Hematopoietic multipotent progenitor cell treated with erythropoietin and hydrocortisone succinate and interleukin-3 and kit ligand, for 4 days (in vitro differentiated cells): ENCODE measurements around the gene NPLOC4.
"Not testable (repeated sequence)": the region's sequence is repeated elsewhere in the genome, so short reads cannot be mapped to it uniquely, and the experiment has no call there.

Source experiments
- DNase-seq: peaks from one replicate; pipeline ENCODE4 v3.0.0-alpha.2; 2015

Gene NPLOC4

DNA sequence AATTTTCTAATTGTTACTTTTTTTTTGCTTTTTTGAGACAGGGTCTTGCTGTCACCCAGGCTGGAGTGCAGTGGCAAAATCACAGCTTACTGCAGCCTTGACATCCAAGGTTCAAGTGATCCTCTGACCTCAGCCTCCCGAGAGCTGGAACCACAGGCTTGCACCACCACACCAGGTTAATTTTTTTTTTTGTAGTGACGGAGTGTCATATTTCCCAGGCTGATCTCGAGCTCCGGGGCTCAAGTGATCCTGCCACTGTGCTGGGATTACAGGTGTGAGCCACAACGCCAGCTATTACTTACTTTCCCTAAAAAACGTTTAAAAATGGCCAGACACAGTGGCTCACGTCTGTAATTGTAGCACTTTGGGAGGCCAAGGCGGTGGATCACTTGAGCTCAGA lies 6.6 kb downstream of the NPLOC4 start:
- no peak for DNase-seq

DNA sequence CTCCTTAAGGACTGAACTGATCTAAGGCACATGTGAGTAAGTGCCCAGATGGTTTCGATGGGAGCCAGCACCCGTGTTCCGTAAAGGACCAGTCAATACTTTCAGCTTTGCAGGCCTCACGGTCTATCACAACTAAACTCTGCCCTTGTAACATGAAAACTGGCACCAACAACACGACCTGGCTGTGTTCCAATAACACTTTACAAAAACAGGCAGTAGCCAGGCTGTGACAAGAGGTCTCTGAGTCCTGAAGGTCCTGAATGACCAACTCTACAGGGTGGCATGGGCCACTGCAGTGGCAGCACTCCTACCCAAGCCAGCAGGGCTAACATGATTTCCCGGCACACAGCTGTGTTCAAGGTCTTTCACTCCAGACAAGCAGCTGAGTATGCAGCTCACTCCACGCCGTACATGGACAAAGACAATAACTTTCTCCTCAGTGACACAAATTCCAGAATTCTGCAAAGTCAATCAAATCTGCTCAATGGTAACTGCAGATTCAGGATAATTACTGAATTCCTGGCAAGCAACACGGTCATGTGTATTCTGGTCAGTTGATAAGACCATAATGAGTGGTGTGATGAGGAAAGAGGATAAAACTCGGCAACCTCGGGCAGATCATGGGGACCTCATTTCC lies 15.3 kb downstream of the NPLOC4 start:
- no peak for DNase-seq

DNA sequence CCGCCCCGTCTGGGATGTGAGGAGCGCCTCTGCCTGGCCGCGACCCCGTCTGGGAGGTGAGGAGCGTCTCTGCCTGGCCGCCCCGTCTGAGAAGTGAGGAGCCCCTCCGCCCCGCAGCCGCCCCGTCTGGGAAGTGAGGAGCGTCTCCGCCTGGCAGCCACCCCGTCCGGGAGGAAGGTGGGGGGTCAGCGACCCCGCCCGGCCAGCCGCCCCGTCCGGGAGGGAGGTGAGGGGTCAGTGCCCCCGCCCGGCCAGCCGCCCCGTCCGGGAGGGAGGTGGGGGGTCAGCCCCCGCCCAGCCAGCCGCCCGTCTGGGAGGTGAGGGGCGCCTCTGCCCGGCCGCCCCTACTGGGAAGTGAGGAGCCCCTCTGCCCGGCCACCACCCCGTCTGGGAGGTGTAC lies 18.6 kb downstream of the NPLOC4 start:
- DNase-seq: not testable (repeated sequence)

DNA sequence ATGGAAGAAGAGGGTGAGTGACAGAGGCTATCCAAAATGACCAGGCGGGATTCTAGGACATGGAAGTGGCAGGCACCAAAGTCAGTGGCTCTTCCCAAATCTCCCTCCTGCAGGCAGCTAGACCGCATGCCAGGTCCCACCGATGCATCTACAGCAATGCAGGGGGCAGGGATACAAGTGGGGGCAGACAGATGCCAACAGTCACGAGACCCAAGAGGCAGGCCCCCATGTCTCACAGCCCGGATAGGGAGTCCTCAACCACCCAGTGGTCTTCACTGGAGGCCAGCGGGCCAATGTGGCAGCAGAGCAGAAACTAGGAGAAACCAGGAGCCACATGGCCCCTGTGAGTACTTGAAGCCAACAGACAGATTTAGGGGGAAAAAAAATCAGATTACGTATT lies 20.0 kb downstream of the NPLOC4 start:
- DNase-seq: no peak

DNA sequence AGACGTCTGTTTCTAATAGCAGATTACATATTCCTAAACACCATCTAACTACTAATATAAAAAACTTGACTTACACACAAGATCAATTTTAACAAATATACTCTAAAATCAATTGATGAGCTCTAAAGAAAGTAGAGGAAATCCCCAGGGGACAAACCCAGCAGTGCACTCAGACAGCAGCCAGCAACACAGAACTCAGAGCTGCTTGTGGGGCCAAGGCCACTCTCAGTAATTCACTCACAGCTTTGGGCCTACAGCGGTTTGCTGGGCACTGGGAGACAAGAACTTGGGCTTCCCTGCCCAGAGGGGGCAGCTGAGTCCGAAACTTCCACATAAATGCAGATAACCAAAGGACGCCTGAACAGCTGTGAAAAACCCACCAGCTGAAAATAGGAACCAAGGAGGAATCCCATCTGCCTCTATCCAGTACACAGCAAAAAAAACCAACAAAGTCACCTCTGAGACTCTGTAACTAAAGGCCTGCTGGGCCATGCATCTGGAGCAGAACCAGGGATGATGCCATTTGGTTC lies 21.4 kb downstream of the NPLOC4 start:
- no peak for DNase-seq

DNA sequence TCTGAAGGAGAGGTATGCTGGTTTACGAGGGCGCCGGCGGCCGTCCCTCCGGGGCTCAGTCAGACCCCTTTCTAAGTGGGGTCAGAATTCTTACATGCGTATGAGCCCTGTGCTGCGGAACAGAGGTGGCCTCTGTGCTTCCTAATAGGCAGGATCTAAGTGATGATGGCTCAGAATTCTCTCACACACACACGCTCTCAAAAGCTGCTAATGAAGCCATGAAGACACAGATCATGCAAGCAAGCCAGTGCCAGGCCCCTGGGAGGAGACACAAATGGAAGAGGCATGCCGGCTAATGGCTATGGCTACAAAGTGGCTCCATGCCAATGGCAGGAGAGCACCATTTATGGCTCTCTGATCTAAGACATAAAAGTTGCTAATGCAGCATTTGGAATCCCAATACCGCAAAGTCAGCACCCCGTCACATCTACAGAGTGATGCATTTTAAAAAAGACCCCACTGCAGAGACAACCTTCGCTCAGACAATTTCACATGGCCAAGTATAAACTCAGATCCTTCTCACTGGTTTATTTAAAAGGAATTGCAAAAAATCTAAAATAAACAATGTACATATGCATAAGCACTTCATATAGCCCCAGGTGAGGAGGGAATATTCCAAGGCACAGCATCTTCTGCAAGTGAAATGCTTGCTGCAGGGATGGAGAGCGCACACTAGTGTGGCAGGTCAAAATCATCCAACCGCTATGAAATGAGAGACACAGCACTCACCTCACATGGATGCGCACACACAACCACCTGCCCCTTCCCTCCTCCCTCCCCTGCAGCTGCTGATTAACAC lies 24.5 kb downstream of the NPLOC4 start:
- no peak for DNase-seq

DNA sequence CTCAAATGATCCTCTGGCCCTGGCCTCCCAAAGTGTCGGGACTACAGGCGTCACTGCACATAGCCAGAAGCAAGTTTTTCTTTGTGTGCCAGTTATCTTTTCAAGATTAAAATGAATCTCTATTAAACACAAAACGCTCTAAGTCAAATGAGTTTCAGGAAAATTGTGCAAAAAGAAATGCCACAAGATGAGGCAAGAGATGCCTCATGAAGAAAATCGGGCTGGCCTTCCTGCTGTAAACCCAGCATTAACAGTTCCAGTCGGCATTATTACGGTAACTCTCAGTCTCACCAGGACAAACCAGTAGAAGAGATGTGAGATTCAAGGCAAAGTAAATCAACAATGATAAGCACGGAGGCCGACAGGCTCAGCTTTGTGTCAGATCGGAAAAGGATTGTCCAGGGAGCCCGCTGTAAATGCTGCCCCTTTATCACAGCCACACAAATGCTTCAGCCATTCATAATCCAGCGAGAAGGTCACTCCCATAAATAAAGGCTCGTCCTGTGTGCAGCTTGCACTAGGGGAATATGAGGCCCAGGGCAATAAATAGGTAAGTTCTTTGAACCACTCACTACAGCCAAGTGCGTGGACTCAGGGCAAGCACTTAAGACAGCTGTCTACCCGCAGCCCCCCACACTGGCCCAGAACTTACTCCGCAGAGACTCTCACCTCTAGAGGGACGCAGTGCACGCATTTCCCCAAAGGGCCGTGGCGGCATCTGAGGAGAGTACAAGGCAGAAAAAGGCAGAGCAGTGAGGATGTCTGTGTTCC lies 27.2 kb downstream of the NPLOC4 start:
- peak; percentile 7 for DNase-seq

DNA sequence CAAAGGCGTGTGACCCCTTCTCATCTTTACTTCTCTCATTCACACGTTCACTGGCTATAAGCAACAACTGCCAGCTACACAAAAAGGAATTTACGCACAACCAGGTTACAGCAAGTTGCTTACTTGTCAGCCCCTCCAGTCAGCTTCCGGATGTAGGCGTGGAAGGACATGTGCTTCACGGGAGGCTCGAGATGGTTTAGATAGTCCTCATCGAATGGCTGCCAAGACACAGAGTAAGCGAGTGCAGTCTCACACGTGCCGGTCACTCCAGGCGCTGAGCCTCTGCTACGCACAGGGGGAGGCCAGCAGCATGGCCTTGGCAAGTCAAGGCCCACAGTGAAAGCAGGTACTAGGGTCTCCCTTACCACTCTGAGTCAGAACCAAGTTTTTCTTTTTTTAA lies 28.3 kb downstream of the NPLOC4 start:
- DNase-seq: no peak

DNA sequence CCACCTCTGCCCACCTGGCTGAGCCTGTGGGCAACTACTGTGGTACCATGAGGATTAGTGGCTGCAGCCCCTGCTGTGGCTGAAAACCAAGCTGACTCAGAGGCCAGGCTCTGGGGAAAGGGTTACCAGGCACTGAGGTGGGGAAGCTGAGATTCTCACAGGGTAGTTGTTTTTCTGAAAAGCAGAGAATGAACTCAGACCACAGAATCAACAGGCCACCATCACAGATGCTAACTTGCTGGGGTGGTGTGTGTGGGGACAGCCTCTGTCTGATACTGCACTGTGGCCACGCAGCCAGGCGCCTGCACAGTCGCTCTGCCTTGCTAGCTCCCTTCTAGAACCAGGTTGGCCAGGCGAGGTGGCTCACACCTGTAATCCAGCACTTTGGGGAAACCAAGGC lies 28.8 kb downstream of the NPLOC4 start:
- DNase-seq: no peak

DNA sequence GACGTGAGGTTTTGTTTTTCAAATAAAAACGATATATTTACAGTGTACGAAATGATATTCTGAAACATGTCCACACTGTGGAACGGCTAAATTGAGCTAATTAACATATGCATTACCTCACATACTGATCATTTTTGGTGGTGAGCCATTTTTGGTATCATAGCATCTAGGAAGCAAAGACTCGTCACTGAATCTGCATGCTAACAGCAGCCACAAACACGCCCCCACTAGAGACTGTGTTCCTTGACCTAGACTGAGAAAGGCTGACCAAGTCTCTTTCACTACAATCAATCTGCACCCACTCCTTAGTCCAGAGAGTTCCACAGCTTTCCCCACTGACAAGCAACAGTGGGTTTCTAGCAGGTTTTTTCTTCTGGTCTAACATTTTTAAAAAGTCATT lies 29.5 kb downstream of the NPLOC4 start:
- no peak for DNase-seq

DNA sequence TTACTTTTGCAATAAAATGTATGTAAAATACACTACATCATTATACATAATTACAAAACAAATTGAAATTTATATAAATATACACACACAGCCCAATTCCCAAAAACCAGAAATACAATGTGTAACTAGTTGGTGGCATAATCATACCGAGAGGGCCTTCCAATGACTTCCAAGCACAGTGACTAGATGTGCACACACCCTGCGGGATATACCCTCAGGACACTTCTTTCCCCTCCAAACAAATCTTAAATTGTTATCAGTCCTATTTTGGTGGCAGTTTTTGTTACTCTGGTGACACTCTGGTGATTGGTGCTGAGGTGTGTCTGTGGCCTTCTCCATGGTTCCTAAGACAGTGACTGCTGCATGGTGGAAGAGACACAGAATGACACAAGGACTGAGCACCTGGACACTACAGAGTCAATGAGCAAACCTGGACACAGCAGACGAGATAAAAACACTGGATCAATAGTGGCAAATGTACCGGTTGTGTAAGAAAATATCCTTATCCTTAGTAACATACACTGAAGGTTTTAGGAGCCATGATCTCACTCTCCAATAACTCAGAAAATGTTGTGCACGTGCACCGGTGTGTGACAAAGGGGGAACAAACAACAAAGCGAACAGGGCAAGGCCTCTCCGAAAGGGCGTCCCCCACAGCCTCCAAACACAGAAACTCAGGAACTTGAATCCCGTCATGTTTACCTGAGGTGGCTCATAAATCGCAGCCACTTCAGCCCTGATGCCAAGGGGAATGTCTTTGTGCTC lies 32.9 kb downstream of the NPLOC4 start:
- DNase-seq: no peak

DNA sequence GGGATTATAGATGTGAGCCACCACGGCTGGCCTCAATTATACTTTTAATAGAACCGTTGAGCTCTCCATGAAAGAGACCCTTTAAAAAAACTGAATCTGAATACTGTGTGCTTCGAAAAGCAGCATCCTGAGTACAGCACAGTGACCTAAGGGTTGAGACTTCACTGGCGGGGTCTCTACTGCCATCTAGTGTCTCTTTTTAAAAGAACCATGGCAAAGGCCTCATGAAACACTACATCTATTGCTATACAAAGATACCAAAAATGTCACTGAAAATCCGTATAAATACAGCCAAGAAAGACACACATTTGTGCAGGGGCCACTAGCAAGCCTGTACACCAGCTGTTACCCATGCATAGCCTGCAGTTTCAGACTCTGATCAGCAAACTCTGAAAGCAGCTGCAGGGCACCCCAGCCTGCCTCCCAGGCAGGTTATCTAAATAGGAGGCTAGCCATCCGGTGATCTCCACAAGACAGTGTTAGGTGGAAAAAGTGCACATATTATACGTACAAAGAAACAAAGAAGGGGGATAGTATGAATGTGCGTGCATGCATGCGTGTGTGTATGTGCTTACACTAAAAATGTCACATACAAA lies 35.3 kb downstream of the NPLOC4 start:
- peak; percentile 86 for DNase-seq

DNA sequence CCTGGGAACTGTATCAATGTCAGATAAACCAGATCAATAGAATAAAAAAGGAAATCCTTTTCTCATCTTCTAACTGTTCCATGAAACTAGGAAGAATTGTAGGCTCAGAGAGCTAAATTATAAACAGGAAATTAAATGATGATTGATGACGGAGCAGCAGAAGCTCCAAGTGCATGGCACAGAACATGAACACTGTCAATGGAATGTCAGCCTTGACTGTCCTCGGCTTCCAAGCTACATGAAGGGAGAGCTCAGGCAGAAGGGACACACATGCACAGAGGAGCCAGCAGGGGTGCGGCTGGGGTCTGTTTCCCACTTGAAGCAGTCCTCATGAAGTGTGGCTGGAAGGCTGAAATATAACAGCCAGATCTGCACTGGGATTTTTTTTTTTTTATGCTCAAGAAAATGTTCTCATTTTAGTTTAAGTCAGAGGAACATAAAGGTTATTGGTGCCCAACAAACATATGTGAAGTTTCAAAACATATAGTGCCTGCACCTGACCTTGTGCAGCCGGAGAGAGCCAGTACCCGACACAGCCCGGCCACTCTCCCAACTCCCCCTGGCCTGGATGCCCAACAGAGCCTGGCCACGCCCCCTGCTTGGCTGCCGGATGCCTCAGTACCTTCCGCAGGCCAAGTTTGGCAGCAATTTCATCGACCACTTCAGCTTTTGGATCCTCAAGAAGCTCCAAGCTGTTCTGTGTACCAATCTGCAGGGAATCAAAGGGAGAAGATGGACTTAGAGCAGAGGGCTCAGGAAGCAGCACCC lies 37.0 kb downstream of the NPLOC4 start:
- no peak for DNase-seq

DNA sequence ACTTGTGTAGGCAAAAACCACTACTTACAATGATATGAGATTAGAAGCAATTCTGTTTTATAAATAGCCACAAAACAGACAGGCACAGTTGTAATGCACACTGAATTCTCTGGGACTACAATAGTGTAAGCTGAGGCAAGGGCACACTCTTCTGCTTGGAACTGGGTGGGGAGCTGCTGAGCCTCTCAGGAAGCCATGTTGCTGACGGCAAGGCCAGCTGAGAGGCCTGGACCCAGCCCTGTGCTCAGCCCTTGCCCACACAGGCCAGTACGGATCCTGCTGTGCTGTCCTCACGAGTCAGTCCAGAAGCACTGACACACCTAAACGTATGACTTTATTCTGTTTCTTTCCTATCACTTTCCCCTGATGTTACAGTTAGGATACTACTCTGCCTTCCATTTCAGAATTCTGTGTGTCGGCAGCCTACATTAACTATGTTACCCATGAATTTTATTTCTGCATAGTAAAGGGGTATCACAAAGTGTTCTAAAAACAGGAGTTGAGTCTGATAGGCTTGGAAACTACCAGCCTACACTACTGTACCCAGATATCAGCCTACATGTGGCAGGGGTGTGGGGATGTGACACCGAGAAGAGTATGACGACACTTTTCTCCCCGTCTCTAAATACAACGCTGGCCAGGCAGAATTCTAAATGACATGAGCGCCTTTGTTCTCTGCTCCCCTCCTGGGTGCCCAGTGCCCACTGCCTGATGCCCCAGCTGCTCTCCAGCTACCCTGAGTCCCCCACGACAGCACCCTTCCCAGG lies 43.6 kb downstream of the NPLOC4 start:
- DNase-seq: no peak

DNA sequence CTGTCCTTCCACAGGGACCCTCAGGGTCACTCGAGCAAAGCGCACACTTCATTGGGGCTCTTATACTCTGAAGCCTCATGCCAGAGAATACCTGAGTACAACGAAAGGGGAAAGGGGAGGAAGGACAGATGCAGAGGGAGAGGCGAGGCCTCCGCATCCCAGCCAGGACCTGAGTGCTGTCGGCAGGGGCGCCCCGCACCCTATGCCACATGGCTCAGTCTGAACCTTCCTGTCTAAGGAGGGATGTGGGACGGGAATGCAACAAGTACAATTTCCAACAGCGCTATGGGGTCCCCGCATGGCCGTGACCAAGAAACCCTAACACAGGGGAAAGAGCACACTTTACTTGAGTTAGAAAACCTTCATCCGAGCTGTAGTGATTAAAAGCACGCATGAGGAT lies 44.9 kb downstream of the NPLOC4 start:
- no peak for DNase-seq

DNA sequence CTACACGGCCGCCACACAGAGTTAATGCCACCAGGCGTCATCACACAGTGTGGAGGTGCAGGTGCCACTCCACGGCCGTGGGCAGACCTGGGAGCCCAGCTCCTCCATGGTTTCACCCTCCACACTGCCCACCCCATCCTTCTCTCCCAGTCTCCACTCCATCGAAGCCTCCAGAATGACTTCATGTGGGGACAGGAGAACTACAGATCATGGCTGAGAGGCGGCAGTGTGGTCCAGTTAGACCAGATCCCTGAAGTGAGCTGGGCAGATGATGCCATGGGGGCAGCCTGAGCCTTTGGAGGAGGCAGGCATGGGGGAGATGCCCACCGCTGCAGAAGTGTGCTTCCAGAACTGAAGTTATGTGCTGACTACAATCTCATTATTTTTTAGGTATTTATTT lies 46.8 kb downstream of the NPLOC4 start:
- no peak for DNase-seq

DNA sequence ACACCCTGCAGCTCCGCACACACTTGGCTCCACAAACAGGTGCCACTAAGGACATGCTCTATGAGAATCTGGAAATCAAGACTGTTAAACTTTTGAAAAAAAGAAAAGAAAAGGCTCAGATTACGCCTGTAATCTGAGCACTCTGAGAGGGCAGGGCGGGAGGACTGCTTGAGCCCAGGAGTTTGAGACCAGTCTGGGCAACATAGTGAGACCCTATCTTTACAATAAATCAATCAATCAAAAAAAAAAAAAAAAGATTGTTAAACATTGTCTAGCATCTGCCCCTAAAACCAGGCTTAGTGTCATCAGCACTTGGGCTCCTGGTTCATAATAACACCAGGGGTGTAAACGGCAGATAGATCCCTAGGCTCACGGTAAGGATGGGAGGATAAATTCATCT lies 47.3 kb downstream of the NPLOC4 start:
- DNase-seq: no peak

DNA sequence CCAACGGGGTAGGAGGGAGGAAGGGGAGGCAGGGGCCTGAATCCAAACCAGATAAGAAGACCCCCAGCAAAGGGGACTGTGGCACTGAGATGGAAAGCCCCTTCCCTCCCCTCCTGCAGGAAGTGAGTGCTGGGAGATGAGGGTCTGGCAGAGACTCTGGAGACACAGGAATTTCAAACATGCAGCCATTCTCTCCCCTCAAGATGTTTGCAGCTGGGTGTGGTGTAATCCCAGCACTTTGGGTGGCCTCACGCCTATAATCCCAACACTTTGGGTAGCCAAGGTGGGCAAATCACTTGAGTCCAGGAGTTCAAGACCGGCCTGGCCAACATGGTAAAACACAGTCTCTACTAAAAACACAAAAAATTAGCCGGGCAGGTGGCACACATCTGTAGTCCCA lies 50.8 kb downstream of the NPLOC4 start:
- DNase-seq: no peak

DNA sequence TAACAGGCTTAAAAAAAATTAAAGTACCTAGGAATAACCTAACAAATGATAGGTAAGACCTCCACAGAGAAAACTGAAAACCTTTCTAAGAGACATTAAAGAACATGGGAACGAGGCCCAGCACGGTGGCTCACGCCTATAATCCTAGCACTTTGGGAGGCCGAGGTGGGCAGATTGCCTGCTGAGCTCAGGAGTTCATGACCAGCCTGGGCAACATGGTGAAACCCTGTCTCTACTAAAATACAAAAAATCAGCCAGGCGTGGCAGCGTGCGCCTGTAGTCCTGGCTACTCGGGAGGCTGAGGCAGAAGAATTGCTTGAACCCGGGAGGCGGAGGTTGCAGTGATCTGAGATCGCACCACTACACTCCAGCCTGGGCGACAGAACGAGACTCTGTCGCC lies 52.1 kb downstream of the NPLOC4 start:
- DNase-seq: not testable (repeated sequence)

DNA sequence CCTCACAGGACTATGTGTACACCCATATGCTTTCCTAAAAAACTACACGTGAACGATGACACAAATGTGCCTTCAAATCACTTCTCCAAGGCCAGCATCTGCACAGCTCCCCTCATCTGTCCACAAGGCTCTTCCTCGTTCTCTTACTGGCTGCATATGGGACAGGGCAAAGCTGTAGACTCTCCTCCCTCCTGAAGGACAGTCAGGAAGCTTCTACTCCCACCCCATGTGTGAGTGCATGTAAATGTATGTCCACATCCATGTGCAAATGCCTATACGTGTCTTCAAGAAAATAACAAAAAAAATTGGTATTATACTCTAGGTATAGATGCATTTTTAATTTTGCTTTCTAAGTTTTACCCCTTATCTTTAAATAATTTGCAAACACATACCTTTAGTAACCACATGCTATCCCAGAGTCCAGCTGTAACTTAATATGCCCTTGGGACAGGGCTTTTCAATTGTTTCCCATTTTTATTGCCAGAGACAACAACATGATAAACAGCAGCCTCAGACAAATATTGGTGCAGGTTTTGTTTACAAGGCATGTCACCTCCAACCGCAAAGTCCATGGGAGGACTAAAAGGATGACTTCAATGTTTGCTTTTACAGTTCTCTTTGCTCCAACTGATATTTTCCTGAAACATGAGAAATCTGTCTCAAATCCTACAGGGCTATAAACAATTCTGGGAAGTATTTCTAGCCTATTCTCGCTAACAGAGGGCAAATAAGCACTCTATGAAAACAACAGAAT lies 53.1 kb downstream of the NPLOC4 start:
- no peak for DNase-seq
